ENCODE measurements around the gene GTPBP4. TPM values are rescaled to one million over a fixed set of nuclear protein-coding genes. Genes with fewer than 3 reads are reported as not detected.
"Not testable (repeated sequence)": the region's sequence is repeated elsewhere in the genome, so short reads cannot be mapped to it uniquely, and the experiment has no call there.

The GTPBP4 gene
- total RNA-seq, 1 donor from 2014 or later = 9.0 TPM

- Histone ChIP-seq H3K27ac (no peak overlapping the region), H3K9me3 (no peaks in the 10 kb centered on the region), H3K27me3 (no peaks in the 10 kb centered on the region), H3K4me1 (no peaks in the 10 kb centered on the region), H3K4me3 (no peak overlapping the region), H3K36me3 (peaks cover 5 to 7% of the 10 kb centered on the region in 2 donors)
- no peak for DNase-seq (ENCODE audit: low spot score in 2 of 2)
- no peak for TF ChIP-seq CTCF (IDR thresholded peaks at IDR 0.05)
- intact Hi-C loops (cut with DNase I) = no loop called here
Observed at GRCh38 chr10:1061930-1062774, 73.9 kb downstream of the GTPBP4 start.

GRCh38 chr10:1063232-1063865 lies 75.1 kb downstream of the GTPBP4 start:
- Histone ChIP-seq H3K4me3 (no peak overlapping the region), H3K9me3 (no peaks in the 10 kb centered on the region), H3K4me1 (no peaks in the 10 kb centered on the region), H3K27me3 (no peaks in the 10 kb centered on the region), H3K27ac (no peak overlapping the region), H3K36me3 (peaks cover 5 to 7% of the 10 kb centered on the region in 2 donors)
- TF ChIP-seq CTCF (IDR thresholded peaks at IDR 0.05) = no peak
- DNase-seq (ENCODE audit: low spot score in 2 of 2) = no peak
- intact Hi-C loops (cut with DNase I) = no loop called here

GRCh38 chr10:1064964-1065247 lies 76.7 kb downstream of the GTPBP4 start:
- H3K36me3 ChIP-seq = peaks cover 5 to 7% of the 10 kb centered on the region in 2 donors
- no peaks in the 10 kb centered on the region for H3K4me1 ChIP-seq
- H3K4me3 ChIP-seq = no peak overlapping the region
- intact Hi-C loops (cut with DNase I) = no loop called here
- DNase-seq (ENCODE audit: low spot score in 2 of 2) = no peak
- no peak overlapping the region for H3K27ac ChIP-seq
- TF ChIP-seq CTCF (IDR thresholded peaks at IDR 0.05) = no peak
- no peaks in the 10 kb centered on the region for H3K9me3 ChIP-seq
- H3K27me3 ChIP-seq = no peaks in the 10 kb centered on the region

DNA sequence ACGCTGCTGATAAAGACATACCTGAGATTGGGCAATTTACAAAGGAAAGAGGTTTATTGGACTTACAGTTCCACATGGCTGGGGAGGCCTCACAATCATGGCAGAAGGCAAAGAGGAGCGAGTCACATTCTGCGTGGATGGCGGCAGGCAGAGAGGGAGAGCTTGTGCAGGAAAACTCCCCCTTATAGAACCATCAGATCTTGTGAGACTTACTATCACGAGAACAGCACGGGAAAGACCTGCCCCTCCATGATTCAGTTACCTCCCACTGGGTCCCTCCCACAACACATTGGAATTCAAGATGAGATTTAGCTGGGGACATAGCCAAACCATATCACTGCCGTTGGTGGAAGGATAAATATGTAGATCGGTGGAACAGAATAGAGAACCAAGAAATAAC lies 78.5 kb downstream of the GTPBP4 start:
- DNase-seq (ENCODE audit: low spot score in 2 of 2); intact Hi-C loops (cut with DNase I): not testable (repeated sequence)

GRCh38 chr10:1068380-1069361 lies 80.4 kb downstream of the GTPBP4 start:
- no peak overlapping the region for H3K4me3 ChIP-seq
- H3K36me3 ChIP-seq = peaks cover 6 to 19% of the 10 kb centered on the region in 2 donors
- no peak overlapping the region for H3K27ac ChIP-seq
- no peak for TF ChIP-seq CTCF (IDR thresholded peaks at IDR 0.05)
- DNase-seq (ENCODE audit: low spot score in 2 of 2) = no peak
- H3K4me1 ChIP-seq = no peaks in the 10 kb centered on the region
- H3K9me3 ChIP-seq = no peaks in the 10 kb centered on the region
- no peaks in the 10 kb centered on the region for H3K27me3 ChIP-seq
- intact Hi-C loops (cut with DNase I) = no loop called here

More for the DNA sequence above, 78.5 kb downstream of the GTPBP4 start:
- not testable (repeated sequence) for H3K4me1 ChIP-seq, H3K36me3 ChIP-seq, H3K27me3 ChIP-seq, H3K4me3 ChIP-seq, H3K27ac ChIP-seq, H3K9me3 ChIP-seq

Other genes with a start within 250 kb of the GTPBP4 start
- 31.6 TPM for gene LARP4B, start 56.7 kb upstream of the GTPBP4 start, total RNA-seq
- not detected for gene IDI2, start 37.4 kb downstream of the GTPBP4 start, total RNA-seq
- 3.8 TPM for gene IDI1, start 60.7 kb downstream of the GTPBP4 start, total RNA-seq
- 4.4 TPM for gene WDR37, start 68.0 kb downstream of the GTPBP4 start, total RNA-seq

All from ascending aorta (tissue), 2 donors.